Measurements from ENCODE around the gene TFR2. TPM values are rescaled to one million over a fixed set of nuclear protein-coding genes. Genes with fewer than 3 reads are reported as not detected.

TFR2 gene
- total RNA-seq, 1 experiment from 2014 or later: 9.1 TPM

GRCh38 chr7:100582650-100583049, 58.7 kb downstream of the TFR2 start:
- Histone ChIP-seq H3K27me3 (ENCODE audit: control insufficient read depth, insufficient read depth, low read length) (no peaks in the 10 kb centered on the region), H3K4me1 (ENCODE audit: control insufficient read depth, insufficient read depth, low read length) (peaks cover 12% of the 10 kb centered on the region), H3K9me3 (ENCODE audit: control insufficient read depth, insufficient read depth, low read depth, low read length) (no peaks in the 10 kb centered on the region), H3K4me3 (ENCODE audit: low read depth in 2 of 2, low read length in 2 of 2) (no peak overlapping the region), H3K36me3 (ENCODE audit: control insufficient read depth, insufficient read depth, low read length) (peaks cover 9% of the 10 kb centered on the region; the same call in 1 of the 2 replicates), H3K27ac (ENCODE audit: low read length) (no peak overlapping the region)
- BruUV-seq (replicated peaks): no TSS peak
- POLR2A ChIA-PET: no interaction called here
- in situ Hi-C loops (cut with HindIII; ENCODE audit: low pct_unique_long_range_greater_than_20kb, low sequenced_read_pairs) (no loop called here), intact Hi-C loops (cut with micrococcal nuclease; ENCODE audit: unreplicated experiment) (no loop called here)
- no peak for TF ChIP-seq TCF7L2 (IDR thresholded peaks at IDR 0.05; ENCODE audit: low read depth, low read length)
- TF ChIP-seq POLR2AphosphoS5 (IDR thresholded peaks at IDR 0.05; ENCODE audit: low read depth, low read length): no peak
- no peak for TF ChIP-seq SIN3A (IDR thresholded peaks at IDR 0.05; ENCODE audit: borderline replicate concordance, insufficient read depth, low read depth, low read length)
- no peak for TF ChIP-seq REST (IDR thresholded peaks at IDR 0.05; ENCODE audit: insufficient read depth in 1 of 2, low read depth in 2 of 2, low read length in 1 of 2)
- TF ChIP-seq CTCF (IDR thresholded peaks at IDR 0.05): no peak
- no peak for DNase-seq (ENCODE audit: low read depth, low spot score)
- CTCF ChIA-PET: no interaction called here
- no peak for ATAC-seq

DNA sequence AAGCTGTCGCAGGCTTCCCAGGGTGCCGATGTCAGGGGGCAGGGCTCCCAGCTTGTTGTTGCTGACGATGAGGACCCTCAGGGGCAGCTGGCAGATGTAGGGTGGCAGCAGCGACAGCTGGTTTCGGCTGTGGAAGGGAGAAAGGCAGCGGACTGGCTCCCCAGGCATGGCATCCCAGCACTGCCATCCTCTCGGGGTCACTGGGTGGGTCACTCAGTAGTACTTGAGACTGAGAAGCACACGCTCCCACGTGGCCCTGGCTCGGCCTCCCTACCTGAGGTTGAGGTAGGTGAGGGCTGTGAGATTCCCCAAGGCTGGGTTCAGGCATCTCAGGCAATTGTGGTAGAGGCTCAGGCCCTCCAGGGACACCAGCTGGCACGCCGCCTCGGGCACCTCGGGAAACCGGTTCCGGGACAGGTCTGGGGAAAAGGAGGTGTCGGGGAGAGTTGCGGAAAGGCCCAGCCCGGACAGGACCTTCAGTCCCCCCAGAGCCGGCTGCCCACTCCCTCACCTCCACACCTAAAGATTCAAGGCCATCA, 59.2 kb downstream of the TFR2 start:
- ATAC-seq: no peak
- in situ Hi-C loops (cut with HindIII; ENCODE audit: low pct_unique_long_range_greater_than_20kb, low sequenced_read_pairs): no loop called here
- no TSS peak for BruUV-seq (replicated peaks)
- H3K4me3 ChIP-seq (ENCODE audit: low read depth in 2 of 2, low read length in 2 of 2): no peak overlapping the region
- TF ChIP-seq REST (IDR thresholded peaks at IDR 0.05; ENCODE audit: insufficient read depth in 1 of 2, low read depth in 2 of 2, low read length in 1 of 2): no peak
- TF ChIP-seq CTCF (IDR thresholded peaks at IDR 0.05): no peak
- no peak for TF ChIP-seq TCF7L2 (IDR thresholded peaks at IDR 0.05; ENCODE audit: low read depth, low read length)
- TF ChIP-seq SIN3A (IDR thresholded peaks at IDR 0.05; ENCODE audit: borderline replicate concordance, insufficient read depth, low read depth, low read length): no peak
- no peak for TF ChIP-seq POLR2AphosphoS5 (IDR thresholded peaks at IDR 0.05; ENCODE audit: low read depth, low read length)
- intact Hi-C loops (cut with micrococcal nuclease; ENCODE audit: unreplicated experiment): no loop called here
- ChIA-PET CTCF (interaction anchor here (0.6 kb wide), 2 partner anchors 18 to 1289 kb away, joined by 4 to 6 read pairs; no protein-coding TSS in a partner anchor), POLR2A (no interaction called here)
- peaks cover 9% of the 10 kb centered on the region; the same call in 1 of the 2 replicates for H3K36me3 ChIP-seq (ENCODE audit: control insufficient read depth, insufficient read depth, low read length)
- H3K4me1 ChIP-seq (ENCODE audit: control insufficient read depth, insufficient read depth, low read length): peaks cover 12% of the 10 kb centered on the region
- no peaks in the 10 kb centered on the region for H3K27me3 ChIP-seq (ENCODE audit: control insufficient read depth, insufficient read depth, low read length)
- no peak for DNase-seq (ENCODE audit: low read depth, low spot score)
- no peak overlapping the region for H3K27ac ChIP-seq (ENCODE audit: low read length)
- no peaks in the 10 kb centered on the region for H3K9me3 ChIP-seq (ENCODE audit: control insufficient read depth, insufficient read depth, low read depth, low read length)
